GM23338 (cell line): ENCODE measurements around the gene PGLYRP2. TPM values are rescaled to one million over a fixed set of nuclear protein-coding genes. Genes with fewer than 3 reads are reported as not detected.

ENCODE experiments used
- ATAC-seq: fragments of 200-7000 bp; cut with Tn5 transposase; 3 replicates; pipeline ENCODE4 v1.9.1; 2020
- DNase-seq: peaks from one replicate; pipeline ENCODE4 v3.0.0-alpha.2; 2015; ENCODE audit warnings: low spot score
- H2AFZ ChIP-seq: fragments of 200-600 bp; sonication (generic); 2 replicates; pipeline ENCODE4 v1.8.0; 2016; ENCODE audit warnings: antibody characterized with exemption, mild to moderate bottlenecking, moderate library complexity
- H3F3A ChIP-seq: fragments of 200-600 bp; sonication (generic); replicated peaks from 2 replicates; pipeline ENCODE4 v1.8.0; 2017; ENCODE audit warnings: antibody characterized with exemption, mixed run types, low read depth
- H3K27ac ChIP-seq: fragments of 200-600 bp; sonication (generic); 2 replicates; pipeline ENCODE4 v1.6.1; 2016; ENCODE audit warnings: low read depth
- H3K27me3 ChIP-seq: fragments of 200-600 bp; sonication (generic); 2 replicates; pipeline ENCODE4 v1.8.0; 2016; ENCODE audit warnings: mild to moderate bottlenecking, mixed run types, moderate library complexity; ENCODE audit not compliant: insufficient read depth
- H3K36me3 ChIP-seq: fragments of 200-600 bp; sonication (generic); 2 replicates; pipeline ENCODE4 v1.8.0; 2016; ENCODE audit warnings: mild to moderate bottlenecking; ENCODE audit not compliant: insufficient read depth
- H3K4me1 ChIP-seq: fragments of 200-600 bp; sonication (generic); 2 replicates; pipeline ENCODE4 v1.8.0; 2016; ENCODE audit warnings: mild to moderate bottlenecking, moderate library complexity; ENCODE audit not compliant: insufficient read depth
- H3K4me2 ChIP-seq: fragments of 200-600 bp; sonication (generic); 2 replicates; pipeline ENCODE4 v1.7.1; 2017; ENCODE audit warnings: mixed run types
- H3K4me3 ChIP-seq: fragments of 200-600 bp; sonication (generic); 2 replicates; pipeline ENCODE4 v1.6.1; 2016; ENCODE audit warnings: mixed run types
- H3K79me2 ChIP-seq: fragments of 200-600 bp; sonication (generic); replicated peaks from 2 replicates; pipeline ENCODE4 v1.8.0; 2017; ENCODE audit warnings: mild to moderate bottlenecking; ENCODE audit not compliant: insufficient read depth
- H3K9me2 ChIP-seq: fragments of 200-600 bp; sonication (generic); 2 replicates; pipeline ENCODE4 v1.8.0; 2017; ENCODE audit not compliant: insufficient read depth
- H4K20me1 ChIP-seq: fragments of 200-600 bp; sonication (generic); replicated peaks from 2 replicates; pipeline ENCODE4 v1.8.0; 2017; ENCODE audit warnings: mild to moderate bottlenecking; ENCODE audit not compliant: insufficient read depth
- H3K27ac Mint-ChIP-seq: 2 replicates; pipeline ENCODE4 v1.8.0; 2020; ENCODE audit warnings: inconsistent platforms, mild to moderate bottlenecking, moderate library complexity, mixed read lengths
- H3K27me3 Mint-ChIP-seq: 3 replicates; pipeline ENCODE4 v1.8.0; 2022; ENCODE audit warnings: low read depth, mild to moderate bottlenecking, moderate library complexity, mixed read lengths, inconsistent platforms; ENCODE audit not compliant: insufficient read depth, poor library complexity
- H3K36me3 Mint-ChIP-seq: 3 replicates; pipeline ENCODE4 v1.8.0; 2021; ENCODE audit warnings: low read depth, mild to moderate bottlenecking, inconsistent platforms, moderate library complexity, mixed read lengths
- H3K4me1 Mint-ChIP-seq: 3 replicates; pipeline ENCODE4 v1.8.0; 2020; ENCODE audit warnings: mild to moderate bottlenecking, inconsistent platforms, mixed read lengths
- H3K4me3 Mint-ChIP-seq: 3 replicates; pipeline ENCODE4 v1.8.0; 2021; ENCODE audit warnings: moderate library complexity, mild to moderate bottlenecking, inconsistent platforms, mixed read lengths
- H3K9me3 Mint-ChIP-seq: 3 replicates; pipeline ENCODE4 v1.8.0; 2020; ENCODE audit warnings: moderate library complexity, mild to moderate bottlenecking, inconsistent platforms, mixed read lengths
- NANOG ChIP-seq: IDR thresholded peaks from 2 replicates; pipeline ENCODE4 v1.6.1; 2016; ENCODE audit warnings: antibody characterized with exemption, borderline replicate concordance
- POLR2AphosphoS5 ChIP-seq: IDR thresholded peaks from 2 replicates; pipeline ENCODE4 v1.6.1; 2016; ENCODE audit warnings: antibody characterized with exemption, low read depth
- polyA plus RNA-seq: library from polyadenylated mRNA; unstranded; fragments of >200 nt; fragmentation: Nextera tagmentation; extraction: Ambion mirVana; gene quantifications from 2 replicates; pipeline ENCODE4 v1.2.1, GENCODE V29; 2016
- total RNA-seq: library from RNA; depleted of rRNA; stranded (reverse); fragments of >200 nt; shearing (Covaris generic); gene quantifications from 2 replicates; pipeline ENCODE4 v1.2.3, GENCODE V29; 2014
- TF ChIP-seq, protein P1 (sequence below): fragments of 250-450 bp; sonication (Bioruptor Pico); IDR thresholded peaks from 2 replicates; pipeline ENCODE4 v1.5.0; 2020; ENCODE audit warnings: mild to moderate bottlenecking, moderate library complexity

PGLYRP2 gene
- total and polyA plus RNA-seq, 2 experiments from 2014 or later, result not detected

DNA sequence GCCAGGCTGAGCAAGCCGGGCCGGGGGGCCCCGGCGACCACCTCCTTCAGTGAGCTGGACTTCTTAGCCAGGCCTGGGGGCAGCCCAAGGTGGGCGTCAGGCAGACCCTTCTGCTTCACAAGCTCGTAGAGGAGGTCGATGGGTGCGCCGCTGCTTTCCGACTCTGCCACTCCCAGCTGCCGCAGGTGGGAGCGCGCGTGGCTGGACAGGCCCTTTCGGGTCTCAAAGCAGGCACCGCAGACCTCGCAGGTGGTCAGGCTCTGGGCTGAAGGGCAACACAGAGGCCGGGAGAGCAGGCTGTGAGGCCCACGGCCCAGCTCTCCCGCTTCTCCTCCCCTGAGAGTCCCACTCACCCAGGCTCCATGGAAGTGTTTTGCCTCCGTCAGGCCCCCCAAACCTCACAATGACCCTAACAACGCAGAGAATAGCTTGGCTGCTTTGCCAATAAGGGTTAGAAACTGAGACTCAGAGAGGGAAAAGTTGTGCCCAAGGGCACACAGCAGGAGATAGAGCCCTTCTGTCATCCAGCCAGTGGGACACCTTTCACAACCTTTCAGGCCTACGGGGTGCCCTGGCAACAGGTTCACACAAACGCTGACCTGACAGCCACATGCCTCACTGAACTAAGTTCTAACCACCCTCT lies 49.4 kb downstream of the PGLYRP2 start (continued):
- TF ChIP-seq, protein P1, sequence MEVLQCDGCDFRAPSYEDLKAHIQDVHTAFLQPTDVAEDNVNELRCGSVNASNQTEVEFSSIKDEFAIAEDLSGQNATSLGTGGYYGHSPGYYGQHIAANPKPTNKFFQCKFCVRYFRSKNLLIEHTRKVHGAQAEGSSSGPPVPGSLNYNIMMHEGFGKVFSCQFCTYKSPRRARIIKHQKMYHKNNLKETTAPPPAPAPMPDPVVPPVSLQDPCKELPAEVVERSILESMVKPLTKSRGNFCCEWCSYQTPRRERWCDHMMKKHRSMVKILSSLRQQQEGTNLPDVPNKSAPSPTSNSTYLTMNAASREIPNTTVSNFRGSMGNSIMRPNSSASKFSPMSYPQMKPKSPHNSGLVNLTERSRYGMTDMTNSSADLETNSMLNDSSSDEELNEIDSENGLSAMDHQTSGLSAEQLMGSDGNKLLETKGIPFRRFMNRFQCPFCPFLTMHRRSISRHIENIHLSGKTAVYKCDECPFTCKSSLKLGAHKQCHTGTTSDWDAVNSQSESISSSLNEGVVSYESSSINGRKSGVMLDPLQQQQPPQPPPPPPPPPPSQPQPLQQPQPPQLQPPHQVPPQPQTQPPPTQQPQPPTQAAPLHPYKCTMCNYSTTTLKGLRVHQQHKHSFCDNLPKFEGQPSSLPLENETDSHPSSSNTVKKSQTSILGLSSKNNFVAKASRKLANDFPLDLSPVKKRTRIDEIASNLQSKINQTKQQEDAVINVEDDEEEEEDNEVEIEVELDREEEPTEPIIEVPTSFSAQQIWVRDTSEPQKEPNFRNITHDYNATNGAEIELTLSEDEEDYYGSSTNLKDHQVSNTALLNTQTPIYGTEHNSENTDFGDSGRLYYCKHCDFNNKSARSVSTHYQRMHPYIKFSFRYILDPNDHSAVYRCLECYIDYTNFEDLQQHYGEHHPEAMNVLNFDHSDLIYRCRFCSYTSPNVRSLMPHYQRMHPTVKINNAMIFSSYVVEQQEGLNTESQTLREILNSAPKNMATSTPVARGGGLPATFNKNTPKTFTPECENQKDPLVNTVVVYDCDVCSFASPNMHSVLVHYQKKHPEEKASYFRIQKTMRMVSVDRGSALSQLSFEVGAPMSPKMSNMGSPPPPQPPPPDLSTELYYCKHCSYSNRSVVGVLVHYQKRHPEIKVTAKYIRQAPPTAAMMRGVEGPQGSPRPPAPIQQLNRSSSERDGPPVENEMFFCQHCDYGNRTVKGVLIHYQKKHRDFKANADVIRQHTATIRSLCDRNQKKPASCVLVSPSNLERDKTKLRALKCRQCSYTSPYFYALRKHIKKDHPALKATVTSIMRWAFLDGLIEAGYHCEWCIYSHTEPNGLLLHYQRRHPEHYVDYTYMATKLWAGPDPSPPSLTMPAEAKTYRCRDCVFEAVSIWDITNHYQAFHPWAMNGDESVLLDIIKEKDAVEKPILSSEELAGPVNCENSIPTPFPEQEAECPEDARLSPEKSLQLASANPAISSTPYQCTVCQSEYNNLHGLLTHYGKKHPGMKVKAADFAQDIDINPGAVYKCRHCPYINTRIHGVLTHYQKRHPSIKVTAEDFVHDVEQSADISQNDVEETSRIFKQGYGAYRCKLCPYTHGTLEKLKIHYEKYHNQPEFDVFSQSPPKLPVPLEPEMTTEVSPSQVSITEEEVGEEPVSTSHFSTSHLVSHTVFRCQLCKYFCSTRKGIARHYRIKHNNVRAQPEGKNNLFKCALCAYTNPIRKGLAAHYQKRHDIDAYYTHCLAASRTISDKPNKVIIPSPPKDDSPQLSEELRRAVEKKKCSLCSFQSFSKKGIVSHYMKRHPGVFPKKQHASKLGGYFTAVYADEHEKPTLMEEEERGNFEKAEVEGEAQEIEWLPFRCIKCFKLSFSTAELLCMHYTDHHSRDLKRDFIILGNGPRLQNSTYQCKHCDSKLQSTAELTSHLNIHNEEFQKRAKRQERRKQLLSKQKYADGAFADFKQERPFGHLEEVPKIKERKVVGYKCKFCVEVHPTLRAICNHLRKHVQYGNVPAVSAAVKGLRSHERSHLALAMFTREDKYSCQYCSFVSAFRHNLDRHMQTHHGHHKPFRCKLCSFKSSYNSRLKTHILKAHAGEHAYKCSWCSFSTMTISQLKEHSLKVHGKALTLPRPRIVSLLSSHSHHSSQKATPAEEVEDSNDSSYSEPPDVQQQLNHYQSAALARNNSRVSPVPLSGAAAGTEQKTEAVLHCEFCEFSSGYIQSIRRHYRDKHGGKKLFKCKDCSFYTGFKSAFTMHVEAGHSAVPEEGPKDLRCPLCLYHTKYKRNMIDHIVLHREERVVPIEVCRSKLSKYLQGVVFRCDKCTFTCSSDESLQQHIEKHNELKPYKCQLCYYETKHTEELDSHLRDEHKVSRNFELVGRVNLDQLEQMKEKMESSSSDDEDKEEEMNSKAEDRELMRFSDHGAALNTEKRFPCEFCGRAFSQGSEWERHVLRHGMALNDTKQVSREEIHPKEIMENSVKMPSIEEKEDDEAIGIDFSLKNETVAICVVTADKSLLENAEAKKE (CRISPR knock-in tag), result no peak
- no peak for TF ChIP-seq NANOG
- TF ChIP-seq POLR2AphosphoS5, result no peak

DNA sequence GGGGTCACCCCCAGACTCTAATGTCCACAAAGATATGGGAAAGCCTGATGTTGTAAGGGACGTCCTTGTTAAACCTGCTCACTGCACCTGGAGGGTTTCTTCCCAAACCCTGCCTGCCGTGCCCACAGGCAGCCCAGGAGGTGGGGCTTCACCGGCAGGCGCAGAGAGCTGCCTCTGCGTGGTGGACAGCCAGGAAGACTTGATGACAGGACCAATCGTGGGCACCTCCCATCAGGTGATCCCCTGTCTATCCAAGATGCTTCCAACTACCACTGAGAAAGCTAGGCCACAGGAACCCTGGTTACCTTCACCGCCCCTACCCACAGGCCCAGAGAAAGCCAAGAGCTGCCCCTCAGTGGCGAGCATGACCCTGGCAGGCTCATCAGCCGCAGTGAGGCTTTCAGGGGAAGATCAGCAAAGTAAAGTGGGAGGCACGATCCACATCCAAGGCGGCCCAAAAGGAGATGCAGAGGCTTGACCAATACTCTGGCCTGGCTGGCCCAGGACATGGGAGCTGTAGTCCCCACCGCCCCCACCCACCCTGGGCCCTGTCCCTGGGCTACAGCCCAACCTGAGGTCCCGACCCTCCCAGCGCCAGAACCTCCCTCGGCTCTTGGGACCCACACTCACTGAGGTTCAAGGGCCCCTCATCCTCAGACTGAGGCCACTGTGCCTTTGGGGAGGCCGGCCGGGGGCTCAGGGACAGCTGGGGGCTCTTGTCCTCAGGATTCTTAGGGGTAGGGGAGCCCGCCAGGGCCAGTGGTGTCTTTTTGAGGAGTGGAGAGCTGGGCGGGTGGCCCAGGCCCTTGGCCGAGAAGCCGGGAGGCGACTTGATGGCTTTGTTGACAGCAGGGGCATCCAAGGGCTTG lies 50.1 kb downstream of the PGLYRP2 start:
- Histone ChIP-seq H3K27ac (no peak overlapping the region), H3K36me3 (no peaks in the 10 kb centered on the region), H3K9me2 (no peaks in the 10 kb centered on the region), H3K4me1 (0 out of 2 replicates have a peak, but pooled peaks cover 6% of the 10 kb centered on the region), H2AFZ (no peak overlapping the region), H3F3A (peaks cover 4% of the 10 kb centered on the region; the same call in 1 of the 2 replicates), H3K4me2 (no peak overlapping the region), H3K4me3 (no peak overlapping the region), H4K20me1 (peaks cover 16% of the 10 kb centered on the region), H3K79me2 (peaks cover 18% of the 10 kb centered on the region), H3K27me3 (no peaks in the 10 kb centered on the region)
- DNase-seq (no peak), ATAC-seq (no peak)
- Mint-ChIP-seq H3K27ac (no peak overlapping the region), H3K36me3 (peaks cover 17% of the 10 kb centered on the region), H3K4me1 (peaks cover 21% of the 10 kb centered on the region), H3K4me3 (no peak overlapping the region), H3K9me3 (no peaks in the 10 kb centered on the region; the same call in 2 of the 3 replicates), H3K27me3 (peaks cover 11% of the 10 kb centered on the region)
- TF ChIP-seq POLR2AphosphoS5, result no peak
